MM.1S (cell line): Measurements from ENCODE around the gene ZNF268.

ENCODE experiments used
- CTCF ChIP-seq: fragments of 300-600 bp; sonication (generic); IDR thresholded peaks from 2 replicates; pipeline ENCODE4 v1.5.1; 2016; ENCODE audit warnings: antibody characterized with exemption, low read length, mixed read lengths
- EZH2 ChIP-seq: fragments of 300-600 bp; sonication (generic); optimal IDR thresholded peaks from 2 replicates; pipeline ENCODE3; 2017; ENCODE audit warnings: low read depth, mild to moderate bottlenecking, antibody characterized with exemption, low read length, mixed read lengths
- EZH2phosphoT487 ChIP-seq: fragments of 300-600 bp; sonication (generic); IDR thresholded peaks from 2 replicates; pipeline ENCODE4 v1.6.1; 2018; ENCODE audit warnings: antibody characterized with exemption, low read length

GRCh38 chr12:133231001-133231400, 49.7 kb downstream of the ZNF268 start:
- TF ChIP-seq EZH2, result no peak
- TF ChIP-seq CTCF, result no peak
- TF ChIP-seq EZH2phosphoT487, result no peak
